Lower lobe of right lung (tissue), 2 donors: Measurements from ENCODE around the gene VPS72. TPM values are rescaled to one million over a fixed set of nuclear protein-coding genes. Genes with fewer than 3 reads are reported as not detected.

ENCODE experiments used
- ATAC-seq, 2 donors: fragments of 200-7000 bp; cut with Tn5 transposase; one replicate each; pipeline ENCODE4 v1.9.1; 2020 to 2022; ENCODE audit warnings: mild to moderate bottlenecking in 2 of 2, moderate library complexity in 2 of 2
- DNase-seq: peaks from one replicate; pipeline ENCODE4 v3.0.0-alpha.2; 2020
- H3K27ac ChIP-seq: fragments of 200-600 bp; one replicate; pipeline ENCODE4 v1.8.0; 2022
- H3K27me3 ChIP-seq: fragments of 200-600 bp; one replicate; pipeline ENCODE4 v1.8.0; 2022; ENCODE audit warnings: low read depth
- H3K36me3 ChIP-seq: fragments of 200-600 bp; one replicate; pipeline ENCODE4 v1.8.0; 2022; ENCODE audit warnings: mild to moderate bottlenecking
- H3K4me1 ChIP-seq: fragments of 200-600 bp; one replicate; pipeline ENCODE4 v1.8.0; 2022
- H3K4me3 ChIP-seq: fragments of 200-600 bp; one replicate; pipeline ENCODE4 v1.8.0; 2022; ENCODE audit warnings: mild to moderate bottlenecking
- H3K9me3 ChIP-seq: fragments of 200-600 bp; one replicate; pipeline ENCODE4 v1.8.0; 2022
- intact Hi-C: fragments of 100-400 bp; cut with DNase I; formaldehyde crosslinking; loops from one replicate; pipeline ENCODE4 v1.11.0; 2022
- total RNA-seq: library from RNA; stranded (reverse); fragmentation: NEBNext Ultra II Directional; extraction: Animal tissue kit (Norgen Biotek cat#: 25700); gene quantifications from one replicate; pipeline ENCODE4 v1.2.1, GENCODE V29; 2021
- TF ChIP-seq, protein P1 (sequence below): fragments of 200-600 bp; IDR thresholded peaks from one replicate; pipeline ENCODE4 v1.8.0; 2022; ENCODE audit warnings: antibody characterized with exemption, mild to moderate bottlenecking
- donor health status: DM: no; HTN: yes; CAD: no; lungs with severe emphysema.

Gene VPS72
- total RNA-seq, 1 donor from 2014 or later: 45.3 TPM

DNA sequence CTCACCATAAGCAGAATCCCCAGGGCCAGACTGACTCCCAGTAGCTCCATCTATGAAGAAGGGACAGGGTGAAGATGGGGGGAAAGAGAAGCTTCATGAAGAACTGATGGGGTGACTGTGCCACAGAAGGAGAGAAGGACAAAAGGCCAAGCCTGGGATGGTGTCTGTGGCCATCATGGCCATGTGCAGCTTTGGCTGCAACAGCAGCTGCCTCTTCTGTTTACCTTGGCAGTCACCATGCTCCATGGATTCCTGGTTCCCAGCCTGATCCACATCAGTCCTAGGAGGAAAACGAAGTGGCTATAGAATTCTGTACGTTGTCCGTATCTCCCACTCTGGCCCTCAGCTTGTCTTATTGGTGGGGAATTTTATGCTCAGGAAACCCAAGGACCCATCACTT is 55.6 kb downstream of the VPS72 start:
- no peak for DNase-seq
- Histone ChIP-seq H3K4me3 (no peak overlapping the region), H3K4me1 (peaks cover 23% of the 10 kb centered on the region), H3K36me3 (peaks cover 5% of the 10 kb centered on the region), H3K9me3 (no peaks in the 10 kb centered on the region), H3K27ac (no peak overlapping the region), H3K27me3 (no peaks in the 10 kb centered on the region)
- TF ChIP-seq, protein P1, sequence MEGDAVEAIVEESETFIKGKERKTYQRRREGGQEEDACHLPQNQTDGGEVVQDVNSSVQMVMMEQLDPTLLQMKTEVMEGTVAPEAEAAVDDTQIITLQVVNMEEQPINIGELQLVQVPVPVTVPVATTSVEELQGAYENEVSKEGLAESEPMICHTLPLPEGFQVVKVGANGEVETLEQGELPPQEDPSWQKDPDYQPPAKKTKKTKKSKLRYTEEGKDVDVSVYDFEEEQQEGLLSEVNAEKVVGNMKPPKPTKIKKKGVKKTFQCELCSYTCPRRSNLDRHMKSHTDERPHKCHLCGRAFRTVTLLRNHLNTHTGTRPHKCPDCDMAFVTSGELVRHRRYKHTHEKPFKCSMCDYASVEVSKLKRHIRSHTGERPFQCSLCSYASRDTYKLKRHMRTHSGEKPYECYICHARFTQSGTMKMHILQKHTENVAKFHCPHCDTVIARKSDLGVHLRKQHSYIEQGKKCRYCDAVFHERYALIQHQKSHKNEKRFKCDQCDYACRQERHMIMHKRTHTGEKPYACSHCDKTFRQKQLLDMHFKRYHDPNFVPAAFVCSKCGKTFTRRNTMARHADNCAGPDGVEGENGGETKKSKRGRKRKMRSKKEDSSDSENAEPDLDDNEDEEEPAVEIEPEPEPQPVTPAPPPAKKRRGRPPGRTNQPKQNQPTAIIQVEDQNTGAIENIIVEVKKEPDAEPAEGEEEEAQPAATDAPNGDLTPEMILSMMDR: no peak
- ATAC-seq: no peak
- intact Hi-C loops: no loop called here

DNA sequence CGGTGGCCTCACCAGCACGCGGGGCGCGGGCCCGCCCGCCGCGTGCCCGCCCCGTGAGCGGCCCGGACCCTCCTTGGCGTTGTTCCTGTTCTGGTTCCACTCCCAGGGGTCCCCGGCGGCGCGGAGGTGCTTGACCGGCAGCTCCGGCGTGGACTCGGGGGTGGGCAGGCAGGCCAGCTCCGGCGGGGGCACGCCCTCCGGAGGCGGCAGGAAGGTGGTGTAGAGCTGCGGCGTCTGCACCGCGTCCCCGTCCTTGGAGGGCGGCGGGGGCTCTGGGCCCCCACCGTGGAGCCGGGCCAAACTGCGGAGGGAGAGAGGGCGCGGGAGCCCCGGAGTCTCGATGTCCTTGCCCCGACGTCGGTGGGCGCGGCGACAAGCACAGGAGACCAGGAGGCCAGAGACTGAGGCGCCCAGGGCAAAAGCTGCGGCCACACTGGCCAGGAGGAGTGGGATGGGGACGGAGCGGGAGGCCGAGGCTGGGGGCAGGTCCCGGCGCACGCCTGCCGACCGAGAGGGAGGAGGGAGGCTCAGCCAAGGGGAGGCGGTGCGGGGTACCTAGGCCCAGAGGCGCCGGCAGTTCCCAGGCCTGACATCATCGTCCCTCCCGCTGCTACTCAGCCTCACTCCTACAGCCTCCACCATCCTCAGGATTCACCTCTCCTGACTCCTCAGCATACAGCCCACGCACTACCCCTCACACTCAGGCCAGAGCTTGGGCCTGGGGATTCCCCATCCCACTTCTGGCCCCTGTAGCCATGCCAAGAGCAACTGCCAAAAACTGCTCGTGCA is 56.8 kb downstream of the VPS72 start:
- Histone ChIP-seq H3K4me1 (peaks cover 23% of the 10 kb centered on the region), H3K9me3 (no peaks in the 10 kb centered on the region), H3K4me3 (no peak overlapping the region), H3K27ac (no peak overlapping the region), H3K27me3 (no peaks in the 10 kb centered on the region), H3K36me3 (peaks cover 5% of the 10 kb centered on the region)
- intact Hi-C loops: no loop called here
- ATAC-seq (no peak), DNase-seq (no peak)
- TF ChIP-seq, protein P1: no peak

DNA sequence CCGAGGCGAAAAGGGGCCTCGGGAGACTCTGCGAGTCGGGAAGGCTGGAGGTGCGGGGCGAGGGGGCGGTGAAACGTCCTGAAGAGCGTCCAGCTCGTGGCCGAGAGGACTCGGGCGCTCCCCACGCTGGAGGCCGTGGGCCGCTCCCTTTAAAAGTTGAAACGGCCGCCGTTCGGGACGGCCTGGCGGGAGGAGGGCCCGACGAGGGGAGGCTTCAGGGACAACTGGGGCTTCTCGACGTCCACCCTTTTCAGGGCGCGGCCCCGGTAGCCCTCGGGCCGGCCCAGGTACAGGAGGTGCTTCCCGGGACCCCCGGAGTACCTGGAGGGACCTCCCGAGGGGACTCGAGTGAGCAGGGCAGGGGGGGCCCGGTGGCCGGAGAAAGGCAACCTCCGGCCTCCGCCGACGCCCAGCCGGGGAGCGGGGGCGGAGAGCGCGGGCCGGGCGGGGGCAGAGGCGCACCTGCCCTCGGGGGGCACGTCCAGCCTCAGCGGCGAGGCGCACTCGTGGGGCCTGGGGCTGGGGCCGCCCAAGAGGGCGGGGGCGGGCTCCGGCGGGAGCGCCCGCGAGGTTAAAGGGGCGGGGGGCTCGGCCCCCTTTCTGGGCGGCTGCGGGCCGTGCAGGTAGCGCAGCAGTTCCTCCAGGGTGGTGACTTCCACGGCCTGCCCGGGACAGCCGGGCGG is 57.5 kb downstream of the VPS72 start:
- Histone ChIP-seq H3K4me1 (peaks cover 23% of the 10 kb centered on the region), H3K4me3 (peak overlapping the region; percentile 51), H3K27ac (no peak overlapping the region), H3K9me3 (no peaks in the 10 kb centered on the region), H3K27me3 (no peaks in the 10 kb centered on the region), H3K36me3 (peaks cover 5% of the 10 kb centered on the region)
- DNase-seq (no peak), ATAC-seq (peak; percentile 3 to 18)
- TF ChIP-seq, protein P1: no peak
- intact Hi-C loops: no loop called here

DNA sequence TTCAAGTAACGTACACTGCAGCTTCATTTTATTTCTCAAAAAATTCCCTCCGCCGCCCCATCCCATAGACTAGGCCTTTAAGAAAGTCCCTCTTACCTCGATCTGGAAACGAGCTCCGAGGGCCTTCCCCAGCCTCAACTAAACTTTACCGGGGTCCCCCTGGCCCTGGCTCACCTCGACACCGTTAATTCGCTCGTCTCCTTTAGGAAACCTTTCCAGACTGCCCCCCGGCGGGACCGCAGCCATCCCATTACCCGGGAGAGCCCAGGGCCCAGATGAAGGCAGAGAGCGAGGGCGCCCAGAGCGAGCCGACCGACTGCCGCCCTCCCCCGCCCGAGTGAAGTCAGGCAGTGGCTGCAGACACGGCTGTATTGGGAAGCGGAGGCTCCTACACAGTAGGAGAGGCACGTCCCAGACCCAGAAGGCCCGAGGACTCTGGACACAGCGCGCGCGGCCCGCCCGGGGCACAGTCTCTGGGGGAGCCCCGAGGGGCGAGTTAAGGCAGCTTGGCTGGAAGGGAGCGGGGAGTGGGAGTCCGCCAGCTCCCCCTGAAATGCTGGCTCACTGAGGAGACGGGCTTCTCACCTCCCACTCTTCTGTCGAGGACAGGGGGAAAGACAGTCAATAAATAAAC is 58.2 kb downstream of the VPS72 start:
- DNase-seq: no peak
- Histone ChIP-seq H3K9me3 (no peaks in the 10 kb centered on the region), H3K27me3 (no peaks in the 10 kb centered on the region), H3K4me1 (peaks cover 23% of the 10 kb centered on the region), H3K4me3 (peak overlapping the region; percentile 51), H3K27ac (peak overlapping the region; percentile 36), H3K36me3 (peaks cover 5% of the 10 kb centered on the region)
- ATAC-seq: peak; percentile 65 to 75
- TF ChIP-seq, protein P1: no peak
- intact Hi-C loops: no loop called here

DNA sequence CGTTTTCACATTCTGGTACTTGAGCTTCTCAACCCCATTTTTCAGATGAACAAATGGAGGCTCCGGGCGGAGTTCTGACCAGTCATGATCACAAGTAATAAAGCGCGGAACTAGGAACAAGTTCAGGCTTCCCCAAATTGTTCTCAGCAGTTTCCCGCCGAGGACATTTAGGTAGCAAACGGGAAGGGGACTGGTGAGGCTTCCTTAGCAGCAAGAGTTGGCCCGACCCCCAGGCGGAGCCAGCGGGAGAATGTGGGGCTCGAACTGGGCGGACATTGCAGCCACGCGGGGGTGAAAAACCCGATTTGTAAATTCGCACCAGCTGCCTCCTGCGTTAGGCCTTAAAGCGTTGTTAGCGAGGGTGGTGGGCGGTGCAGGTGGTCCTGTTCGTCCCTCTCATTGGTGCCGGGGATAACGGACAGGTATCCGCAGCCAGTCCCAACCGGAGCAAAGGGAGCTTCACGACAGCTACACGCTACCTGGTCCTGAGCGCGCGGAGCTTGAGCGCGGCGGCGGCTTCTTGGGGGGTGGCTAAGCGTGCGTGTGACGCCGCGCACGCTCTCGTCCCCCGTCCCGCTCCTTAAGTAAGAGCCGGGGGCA is 58.9 kb downstream of the VPS72 start:
- TF ChIP-seq, protein P1: no peak
- intact Hi-C loops: no loop called here
- Histone ChIP-seq H3K27ac (peak overlapping the region; percentile 8), H3K4me3 (peak overlapping the region; percentile 51), H3K36me3 (no peaks in the 10 kb centered on the region), H3K4me1 (peaks cover 23% of the 10 kb centered on the region), H3K27me3 (no peaks in the 10 kb centered on the region), H3K9me3 (no peaks in the 10 kb centered on the region)
- DNase-seq (peak; percentile 89), ATAC-seq (peak; percentile 93 to 94)
